ENCODE results near the gene ATF7IP. TPM values are rescaled to one million over a fixed set of nuclear protein-coding genes. Genes with fewer than 3 reads are reported as not detected.

The ATF7IP gene
- polyA plus RNA-seq, 1 donor, result 32.0 TPM

- no peaks in the 10 kb centered on the region for H3K27me3 ChIP-seq (ENCODE audit: control insufficient read depth, insufficient read depth, low read length)
- no peak overlapping the region for H3K4me3 ChIP-seq (ENCODE audit: low read length)
- no peaks in the 10 kb centered on the region for H3K36me3 ChIP-seq (ENCODE audit: control insufficient read depth, insufficient read depth, low read length)
- H3K4me1 ChIP-seq (ENCODE audit: control insufficient read depth, insufficient read depth, low read length), result no peaks in the 10 kb centered on the region
- no peak overlapping the region for H3K27ac ChIP-seq (ENCODE audit: low read length)
- WGBS (ENCODE audit: insufficient coverage, low lambda C conversion rate), result no CpG with 5 or more reads among the region's 6 CpGs
- H3K9me3 ChIP-seq (ENCODE audit: control insufficient read depth, low read depth, low read length), result no peaks in the 10 kb centered on the region
- no peak for DNase-seq
Measured at GRCh38 chr12:14410841-14411569, 45.5 kb downstream of the ATF7IP start.

GRCh38 chr12:14416658-14417057 is 51.2 kb downstream of the ATF7IP start:
- peaks cover 2% of the 10 kb centered on the region for H3K4me1 ChIP-seq (ENCODE audit: control insufficient read depth, insufficient read depth, low read length)
- H3K36me3 ChIP-seq (ENCODE audit: control insufficient read depth, insufficient read depth, low read length), result peaks cover 7% of the 10 kb centered on the region
- H3K4me3 ChIP-seq (ENCODE audit: low read length), result no peak overlapping the region
- no CpG with 5 or more reads among the region's 1 CpG for WGBS (ENCODE audit: insufficient coverage, low lambda C conversion rate)
- peak; percentile 42 to 62 for DNase-seq
- H3K27me3 ChIP-seq (ENCODE audit: control insufficient read depth, insufficient read depth, low read length), result no peaks in the 10 kb centered on the region
- peaks cover 5% of the 10 kb centered on the region for H3K9me3 ChIP-seq (ENCODE audit: control insufficient read depth, low read depth, low read length)
- H3K27ac ChIP-seq (ENCODE audit: low read length), result peak overlapping the region; percentile 35

GRCh38 chr12:14417715-14418114 is 52.2 kb downstream of the ATF7IP start:
- Histone ChIP-seq H3K27ac (ENCODE audit: low read length) (peak overlapping the region; percentile 48), H3K9me3 (ENCODE audit: control insufficient read depth, low read depth, low read length) (peaks cover 11% of the 10 kb centered on the region), H3K4me1 (ENCODE audit: control insufficient read depth, insufficient read depth, low read length) (peaks cover 2% of the 10 kb centered on the region), H3K4me3 (ENCODE audit: low read length) (no peak overlapping the region), H3K27me3 (ENCODE audit: control insufficient read depth, insufficient read depth, low read length) (no peaks in the 10 kb centered on the region), H3K36me3 (ENCODE audit: control insufficient read depth, insufficient read depth, low read length) (peaks cover 7% of the 10 kb centered on the region)
- 67% methylated on average over 1 of the region's 3 CpGs for WGBS (ENCODE audit: insufficient coverage, low lambda C conversion rate)
- DNase-seq, result peak; percentile 33 to 60

GRCh38 chr12:14418451-14418890 is 53.0 kb downstream of the ATF7IP start:
- peaks cover 11% of the 10 kb centered on the region for H3K9me3 ChIP-seq (ENCODE audit: control insufficient read depth, low read depth, low read length)
- WGBS (ENCODE audit: insufficient coverage, low lambda C conversion rate), result 83% methylated on average over 1 of the region's 3 CpGs
- H3K4me1 ChIP-seq (ENCODE audit: control insufficient read depth, insufficient read depth, low read length), result peaks cover 2% of the 10 kb centered on the region
- peak overlapping the region; percentile 48 for H3K27ac ChIP-seq (ENCODE audit: low read length)
- peaks cover 7% of the 10 kb centered on the region for H3K36me3 ChIP-seq (ENCODE audit: control insufficient read depth, insufficient read depth, low read length)
- peak in 1 of 2 donors; percentile 42 for DNase-seq
- no peaks in the 10 kb centered on the region for H3K27me3 ChIP-seq (ENCODE audit: control insufficient read depth, insufficient read depth, low read length)
- H3K4me3 ChIP-seq (ENCODE audit: low read length), result no peak overlapping the region

- Histone ChIP-seq H3K27me3 (ENCODE audit: control insufficient read depth, insufficient read depth, low read length) (no peaks in the 10 kb centered on the region), H3K4me3 (ENCODE audit: low read length) (no peak overlapping the region), H3K27ac (ENCODE audit: low read length) (no peak overlapping the region), H3K36me3 (ENCODE audit: control insufficient read depth, insufficient read depth, low read length) (peaks cover 18% of the 10 kb centered on the region), H3K9me3 (ENCODE audit: control insufficient read depth, low read depth, low read length) (peaks cover 11% of the 10 kb centered on the region), H3K4me1 (ENCODE audit: control insufficient read depth, insufficient read depth, low read length) (no peaks in the 10 kb centered on the region)
- no CpG with 5 or more reads among the region's 4 CpGs for WGBS (ENCODE audit: insufficient coverage, low lambda C conversion rate)
- no peak for DNase-seq
Measured at GRCh38 chr12:14422516-14423230, 57.2 kb downstream of the ATF7IP start.

GRCh38 chr12:14424545-14424944 is 59.1 kb downstream of the ATF7IP start:
- peaks cover 11% of the 10 kb centered on the region for H3K9me3 ChIP-seq (ENCODE audit: control insufficient read depth, low read depth, low read length)
- H3K27ac ChIP-seq (ENCODE audit: low read length), result no peak overlapping the region
- no CpG with 5 or more reads among the region's 3 CpGs for WGBS (ENCODE audit: insufficient coverage, low lambda C conversion rate)
- H3K27me3 ChIP-seq (ENCODE audit: control insufficient read depth, insufficient read depth, low read length), result no peaks in the 10 kb centered on the region
- H3K36me3 ChIP-seq (ENCODE audit: control insufficient read depth, insufficient read depth, low read length), result peaks cover 23% of the 10 kb centered on the region
- no peak for DNase-seq
- no peak overlapping the region for H3K4me3 ChIP-seq (ENCODE audit: low read length)
- H3K4me1 ChIP-seq (ENCODE audit: control insufficient read depth, insufficient read depth, low read length), result no peaks in the 10 kb centered on the region

GRCh38 chr12:14426792-14427191 is 61.3 kb downstream of the ATF7IP start:
- Histone ChIP-seq H3K36me3 (ENCODE audit: control insufficient read depth, insufficient read depth, low read length) (peaks cover 24% of the 10 kb centered on the region), H3K4me3 (ENCODE audit: low read length) (no peak overlapping the region), H3K4me1 (ENCODE audit: control insufficient read depth, insufficient read depth, low read length) (no peaks in the 10 kb centered on the region), H3K9me3 (ENCODE audit: control insufficient read depth, low read depth, low read length) (peaks cover 11% of the 10 kb centered on the region), H3K27ac (ENCODE audit: low read length) (no peak overlapping the region), H3K27me3 (ENCODE audit: control insufficient read depth, insufficient read depth, low read length) (no peaks in the 10 kb centered on the region)
- no peak for DNase-seq

- H3K27ac ChIP-seq (ENCODE audit: low read length), result no peak overlapping the region
- peaks cover 7% of the 10 kb centered on the region for H3K9me3 ChIP-seq (ENCODE audit: control insufficient read depth, low read depth, low read length)
- no peak for DNase-seq
- H3K4me1 ChIP-seq (ENCODE audit: control insufficient read depth, insufficient read depth, low read length), result no peaks in the 10 kb centered on the region
- 100% methylated on average over 1 of the region's 1 CpG for WGBS (ENCODE audit: insufficient coverage, low lambda C conversion rate)
- no peaks in the 10 kb centered on the region for H3K27me3 ChIP-seq (ENCODE audit: control insufficient read depth, insufficient read depth, low read length)
- H3K4me3 ChIP-seq (ENCODE audit: low read length), result no peak overlapping the region
- peaks cover 24% of the 10 kb centered on the region for H3K36me3 ChIP-seq (ENCODE audit: control insufficient read depth, insufficient read depth, low read length)
Measured at GRCh38 chr12:14427929-14428328, 62.4 kb downstream of the ATF7IP start.

GRCh38 chr12:14430394-14430986 is 65.0 kb downstream of the ATF7IP start:
- peaks cover 7% of the 10 kb centered on the region for H3K9me3 ChIP-seq (ENCODE audit: control insufficient read depth, low read depth, low read length)
- no CpG with 5 or more reads among the region's 2 CpGs for WGBS (ENCODE audit: insufficient coverage, low lambda C conversion rate)
- DNase-seq, result no peak
- no peaks in the 10 kb centered on the region for H3K27me3 ChIP-seq (ENCODE audit: control insufficient read depth, insufficient read depth, low read length)
- H3K27ac ChIP-seq (ENCODE audit: low read length), result no peak overlapping the region
- H3K4me3 ChIP-seq (ENCODE audit: low read length), result no peak overlapping the region
- H3K4me1 ChIP-seq (ENCODE audit: control insufficient read depth, insufficient read depth, low read length), result no peaks in the 10 kb centered on the region
- peaks cover 22% of the 10 kb centered on the region for H3K36me3 ChIP-seq (ENCODE audit: control insufficient read depth, insufficient read depth, low read length)

- H3K36me3 ChIP-seq (ENCODE audit: control insufficient read depth, insufficient read depth, low read length), result peaks cover 26% of the 10 kb centered on the region
- no peaks in the 10 kb centered on the region for H3K4me1 ChIP-seq (ENCODE audit: control insufficient read depth, insufficient read depth, low read length)
- H3K4me3 ChIP-seq (ENCODE audit: low read length), result no peak overlapping the region
- no peaks in the 10 kb centered on the region for H3K27me3 ChIP-seq (ENCODE audit: control insufficient read depth, insufficient read depth, low read length)
- H3K9me3 ChIP-seq (ENCODE audit: control insufficient read depth, low read depth, low read length), result peaks cover 7% of the 10 kb centered on the region
- no CpG with 5 or more reads among the region's 2 CpGs for WGBS (ENCODE audit: insufficient coverage, low lambda C conversion rate)
- DNase-seq, result no peak
- H3K27ac ChIP-seq (ENCODE audit: low read length), result no peak overlapping the region
Measured at GRCh38 chr12:14431975-14432374, 66.5 kb downstream of the ATF7IP start.
